Activated CD8-positive, alpha-beta memory T cell treated with anti-CD3 and anti-CD28 coated beads for 36 hours (primary cell): ENCODE results near the gene DEPDC5. TPM values are rescaled to one million over a fixed set of nuclear protein-coding genes. Genes with fewer than 3 reads are reported as not detected.

Source experiments
- CTCF ChIA-PET: fragments of 350-600 bp; sonication (Branson Sonifier 250); formaldehyde crosslinking; loops from one replicate; lab custom pipeline; 2021; ENCODE audit warnings: antibody characterized with exemption; lab: Charles Lee
- POLR2A ChIA-PET: fragments of 350-600 bp; sonication (Branson Sonifier 250); formaldehyde crosslinking; loops from one replicate; lab custom pipeline; 2021; ENCODE audit warnings: antibody characterized with exemption; lab: Charles Lee
- total RNA-seq, 2 experiments: library from RNA; stranded (reverse); gene quantifications; one replicate each; pipeline ENCODE4 v1.2.3, GENCODE V29; 2021

Gene DEPDC5
- total RNA-seq, 2 experiments from 2014 or later = 35.1 to 38.2 TPM

DNA sequence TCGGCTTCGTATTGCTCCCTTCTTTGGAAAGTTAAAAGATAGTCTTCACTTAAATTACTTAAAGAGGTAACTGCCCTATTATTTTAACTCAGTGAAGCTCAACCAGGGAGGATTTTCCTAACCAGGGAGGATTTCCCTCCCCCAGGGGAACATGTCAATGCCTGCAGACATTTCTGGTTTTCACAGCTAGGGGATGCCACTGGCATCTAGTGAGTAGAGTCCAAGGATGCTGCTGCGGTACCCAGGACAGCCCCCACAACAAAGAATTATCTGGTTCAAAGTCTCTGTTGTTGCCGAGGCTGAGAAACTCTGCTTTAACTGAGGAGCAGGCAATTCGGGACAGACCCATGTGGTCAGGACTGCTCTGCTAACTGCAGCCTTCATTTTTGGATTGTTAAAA is 82.2 kb downstream of the DEPDC5 start:
- ChIA-PET POLR2A (no interaction called here), CTCF (interaction anchor here (1.0 kb wide), 1 partner anchor 52 kb away, joined by 3 read pairs; no protein-coding TSS in a partner anchor)

DNA sequence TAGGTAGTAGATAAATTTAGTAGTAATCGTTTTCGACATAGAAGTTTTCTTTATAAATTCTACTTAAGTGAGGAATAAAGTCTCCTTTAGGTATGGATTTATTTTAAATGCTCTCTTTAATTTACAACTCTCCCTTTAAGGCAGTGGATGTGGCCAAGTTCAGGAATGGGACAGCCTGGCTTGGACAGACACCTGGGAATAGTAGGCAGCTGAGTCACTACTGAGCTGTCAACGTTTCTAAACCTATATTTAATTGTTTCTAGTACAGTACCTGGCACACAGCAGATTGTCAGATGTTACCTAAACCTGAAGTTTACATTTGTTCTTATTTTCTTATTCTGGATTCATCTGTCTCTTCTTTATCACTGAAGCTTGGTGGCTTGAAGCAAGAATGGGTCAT is 85.1 kb downstream of the DEPDC5 start:
- ChIA-PET POLR2A (no interaction called here), CTCF (no interaction called here)

DNA sequence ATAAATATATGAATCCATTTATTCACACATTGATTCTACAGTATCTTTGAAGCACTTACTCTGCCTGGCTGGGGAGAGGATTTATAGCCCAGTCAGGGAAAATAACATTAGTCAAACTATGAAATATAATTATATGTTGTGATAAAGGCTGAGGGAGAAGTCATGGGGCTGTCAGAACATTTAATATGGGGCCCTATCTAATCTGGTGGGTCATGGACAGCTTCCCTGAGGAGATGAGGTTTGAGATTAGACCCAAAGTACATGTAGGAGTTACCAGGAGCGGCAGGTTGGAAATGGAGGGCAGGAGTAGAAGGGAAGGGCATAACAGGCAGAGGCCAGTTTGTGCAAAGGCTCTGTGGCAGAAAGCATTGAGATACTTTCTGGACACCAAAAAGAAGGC is 86.2 kb downstream of the DEPDC5 start:
- POLR2A ChIA-PET = no interaction called here
- CTCF ChIA-PET = no interaction called here

DNA sequence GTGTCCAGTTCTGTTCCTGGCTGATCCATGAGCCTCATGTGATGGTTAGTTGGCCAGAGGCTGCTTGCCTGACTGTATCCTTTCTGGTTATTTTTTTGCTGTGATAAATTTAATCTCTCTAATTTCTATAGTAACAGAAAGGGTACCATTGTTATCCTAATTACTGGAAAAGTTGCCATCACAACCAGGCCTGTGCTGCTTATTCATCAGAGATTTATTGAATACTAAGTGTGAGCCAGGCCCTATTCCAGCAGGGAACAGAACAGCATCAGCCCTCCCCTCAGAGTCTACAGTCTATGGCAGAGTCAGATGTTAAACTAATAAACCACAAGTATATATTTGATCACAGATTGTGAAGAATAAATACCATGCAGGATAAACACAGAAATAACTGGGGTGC is 86.8 kb downstream of the DEPDC5 start:
- POLR2A ChIA-PET = no interaction called here
- CTCF ChIA-PET = no interaction called here

DNA sequence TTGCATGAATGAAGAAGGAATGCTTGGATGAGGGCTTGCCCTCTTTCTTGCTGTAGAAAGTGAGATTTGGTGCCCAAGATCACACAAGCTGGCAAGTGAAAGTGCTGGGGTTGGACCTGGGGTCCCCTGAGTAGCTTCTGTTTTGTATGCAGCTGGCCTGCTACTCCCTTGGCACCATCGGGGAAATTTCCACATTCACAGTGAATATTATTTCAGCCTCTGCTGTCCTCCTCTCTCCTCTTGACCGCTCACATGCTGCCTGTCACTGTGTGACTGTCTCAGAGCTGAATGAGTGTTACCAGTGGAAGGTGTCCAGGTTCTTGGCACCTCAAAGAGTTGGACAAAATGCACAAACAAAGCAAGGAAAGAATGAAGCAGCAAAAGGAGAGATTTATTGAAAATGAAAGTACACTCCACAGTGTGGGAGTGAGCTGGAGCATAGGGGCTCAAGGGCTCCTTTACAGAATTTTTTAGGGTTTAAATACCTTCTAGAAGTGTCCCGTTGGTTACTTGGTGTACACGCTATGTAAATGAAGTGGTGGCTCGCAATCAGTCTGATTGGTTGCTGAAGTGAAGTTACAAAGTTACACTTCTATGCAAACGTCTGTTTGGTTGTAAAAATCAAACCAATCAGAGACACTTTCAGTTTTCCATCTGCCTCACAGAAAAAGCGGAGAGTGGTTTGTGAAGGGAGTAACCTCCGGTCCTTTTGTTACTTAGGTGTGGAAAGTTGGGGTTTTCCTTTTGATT is 87.4 kb downstream of the DEPDC5 start:
- ChIA-PET POLR2A (interaction anchor here (0.6 kb wide), 1 partner anchor 76 kb away, joined by 6 read pairs; no protein-coding TSS in a partner anchor), CTCF (no interaction called here)

DNA sequence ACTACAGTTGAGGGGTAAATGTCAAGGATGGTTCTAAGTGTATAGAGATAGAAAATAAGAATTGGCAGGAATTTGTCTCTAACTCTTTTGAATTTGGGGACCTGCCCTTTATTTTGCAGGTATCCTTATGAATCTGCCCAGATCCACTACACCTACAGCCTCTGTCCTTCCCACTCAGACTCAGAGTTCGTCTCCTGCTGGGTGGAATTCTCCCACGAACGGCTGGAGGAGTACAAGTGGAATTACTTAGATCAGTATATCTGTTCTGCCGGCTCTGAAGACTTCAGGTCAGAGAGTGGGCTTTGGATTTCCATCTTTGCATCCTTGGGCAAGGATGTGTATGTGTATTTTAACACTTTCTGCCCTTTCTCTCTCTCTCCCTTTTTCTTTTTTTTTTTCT is 89.7 kb downstream of the DEPDC5 start:
- ChIA-PET POLR2A (no interaction called here), CTCF (no interaction called here)

DNA sequence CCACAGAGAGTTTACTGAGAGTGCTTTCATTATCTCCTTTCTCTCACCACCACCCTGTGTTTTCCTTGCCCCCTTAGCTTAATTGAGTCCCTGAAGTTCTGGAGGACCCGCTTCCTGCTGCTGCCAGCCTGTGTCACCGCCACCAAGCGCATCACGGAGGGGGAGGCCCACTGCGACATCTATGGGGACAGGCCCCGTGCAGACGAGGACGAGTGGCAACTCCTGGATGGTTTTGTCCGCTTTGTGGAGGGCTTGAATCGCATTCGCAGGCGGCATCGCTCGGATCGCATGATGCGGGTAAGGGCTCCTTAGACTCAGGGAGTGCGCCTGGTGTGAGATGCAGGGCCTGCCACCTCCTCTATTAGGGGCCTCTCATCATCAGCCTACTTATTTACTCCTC is 91.1 kb downstream of the DEPDC5 start:
- CTCF ChIA-PET = no interaction called here
- POLR2A ChIA-PET = no interaction called here

DNA sequence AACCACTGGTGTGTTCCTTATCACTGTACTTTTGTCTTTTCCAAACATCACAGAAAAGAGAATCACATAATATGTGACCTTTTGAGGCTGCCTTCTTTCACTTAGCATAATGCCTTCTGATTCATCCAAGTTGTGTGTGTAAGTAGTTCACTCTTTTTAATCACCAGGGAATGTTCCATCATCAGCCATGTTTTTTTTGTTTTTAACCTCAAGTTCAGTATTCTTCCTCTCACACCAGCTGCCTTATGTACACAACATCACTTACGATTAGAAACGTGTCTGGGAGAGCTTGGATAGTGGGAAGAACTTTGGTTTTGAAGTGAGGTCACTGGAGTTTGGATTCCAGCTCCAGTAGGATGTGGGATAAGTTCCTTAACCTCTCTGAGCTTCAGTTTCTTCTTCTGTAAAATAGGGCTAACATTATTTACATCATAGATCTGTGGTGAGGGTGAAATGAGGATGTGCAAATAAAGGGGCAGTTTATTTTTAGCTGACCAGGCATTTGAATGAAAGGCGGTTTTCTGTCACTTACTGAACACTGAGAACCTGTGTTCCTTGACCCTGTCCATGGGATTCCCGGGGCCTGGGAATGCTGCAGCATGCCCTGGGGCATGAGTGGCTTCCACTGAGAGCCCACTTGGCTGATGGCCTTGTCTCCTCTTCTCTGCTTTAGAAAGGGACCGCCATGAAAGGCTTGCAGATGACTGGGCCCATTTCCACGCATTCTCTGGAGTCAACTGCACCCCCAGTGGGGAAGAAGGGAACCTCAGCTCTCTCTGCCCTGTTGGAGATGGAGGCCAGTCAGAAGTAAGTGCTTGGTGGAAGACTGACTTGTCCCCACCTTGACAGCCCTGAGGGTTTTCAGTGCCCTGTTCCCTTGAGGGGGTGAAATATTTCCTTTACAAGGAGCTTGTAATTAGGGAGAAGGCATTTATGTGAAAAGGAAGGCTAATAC is 92.6 kb downstream of the DEPDC5 start:
- ChIA-PET POLR2A (no interaction called here), CTCF (no interaction called here)

DNA sequence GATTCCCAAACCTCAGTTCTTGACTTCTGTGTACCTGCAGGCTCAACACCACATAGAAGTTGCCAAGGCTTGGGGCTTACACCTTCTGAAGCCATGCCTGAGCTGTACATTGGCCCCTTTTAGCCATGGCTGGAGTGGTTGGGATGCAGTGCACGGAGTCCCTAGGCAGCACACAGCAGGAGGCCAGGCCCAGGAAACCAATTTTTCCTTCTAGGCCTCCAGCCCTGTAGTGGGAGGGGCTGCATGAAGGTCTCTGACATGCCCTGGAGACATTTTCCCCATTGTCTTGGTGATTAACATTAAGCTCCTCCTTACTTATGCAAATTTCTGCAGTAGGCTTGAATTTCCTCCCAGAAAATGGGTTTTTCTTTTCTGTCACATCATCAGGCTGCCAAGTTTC is 94.6 kb downstream of the DEPDC5 start:
- CTCF ChIA-PET = interaction anchor here (0.6 kb wide), 1 partner anchor 53 kb away, joined by 3 read pairs; no protein-coding TSS in a partner anchor
- POLR2A ChIA-PET = no interaction called here

DNA sequence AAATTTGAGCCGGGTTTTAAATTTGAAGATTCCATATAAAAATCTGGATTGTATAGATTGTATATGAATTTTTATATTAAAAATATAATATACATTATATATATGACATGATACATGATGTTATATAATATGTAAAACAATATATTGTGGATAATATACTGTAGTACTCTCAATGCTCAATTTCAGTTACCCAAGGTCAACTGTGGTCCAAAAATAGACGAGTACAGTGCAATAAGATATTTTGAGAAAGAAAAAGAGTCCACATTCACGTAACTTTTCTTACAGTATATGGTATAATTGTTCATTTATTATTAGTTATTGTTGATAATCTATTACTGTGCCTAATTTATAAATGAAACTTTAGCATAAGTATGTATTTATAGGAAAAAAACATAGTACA is 96.3 kb downstream of the DEPDC5 start:
- CTCF ChIA-PET = no interaction called here
- POLR2A ChIA-PET = no interaction called here

DNA sequence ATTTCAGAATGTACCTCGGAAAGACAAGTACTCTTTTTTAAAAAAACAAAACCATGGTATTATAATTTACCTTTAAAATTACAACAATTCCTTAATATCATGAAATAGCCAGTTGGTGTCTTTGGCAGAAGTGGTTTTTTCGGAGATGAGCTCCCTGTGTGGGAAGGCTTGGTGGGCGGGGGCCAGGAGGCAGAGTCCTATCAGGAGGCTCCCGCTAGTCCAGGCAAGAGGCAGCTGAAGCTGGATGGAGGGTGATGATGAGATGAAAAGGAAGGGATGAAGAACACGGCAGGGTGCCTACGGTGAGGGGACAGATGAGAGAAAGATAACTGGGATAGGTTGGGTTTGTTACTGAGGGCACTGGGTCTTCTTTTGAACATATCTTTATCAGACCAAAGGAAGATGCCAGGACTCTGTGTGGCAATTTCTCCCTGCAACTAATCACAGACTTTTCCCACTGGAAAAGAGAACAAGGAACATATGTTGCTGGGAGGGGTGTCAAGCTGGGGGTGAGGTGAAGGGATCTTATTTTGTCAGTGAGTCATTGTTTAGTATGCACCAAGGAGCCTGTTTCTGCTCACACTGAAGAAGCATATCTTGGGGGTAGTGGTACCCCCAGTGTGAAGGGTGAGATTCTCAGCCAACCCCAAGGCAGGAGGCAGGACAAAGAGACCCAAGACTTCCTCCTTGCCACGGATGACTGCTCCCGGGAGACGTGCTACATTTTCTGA is 99.0 kb downstream of the DEPDC5 start:
- CTCF ChIA-PET = interaction anchor here (0.6 kb wide), 2 partner anchors 60 to 91 kb away, joined by 4 to 5 read pairs; no protein-coding TSS in a partner anchor

DNA sequence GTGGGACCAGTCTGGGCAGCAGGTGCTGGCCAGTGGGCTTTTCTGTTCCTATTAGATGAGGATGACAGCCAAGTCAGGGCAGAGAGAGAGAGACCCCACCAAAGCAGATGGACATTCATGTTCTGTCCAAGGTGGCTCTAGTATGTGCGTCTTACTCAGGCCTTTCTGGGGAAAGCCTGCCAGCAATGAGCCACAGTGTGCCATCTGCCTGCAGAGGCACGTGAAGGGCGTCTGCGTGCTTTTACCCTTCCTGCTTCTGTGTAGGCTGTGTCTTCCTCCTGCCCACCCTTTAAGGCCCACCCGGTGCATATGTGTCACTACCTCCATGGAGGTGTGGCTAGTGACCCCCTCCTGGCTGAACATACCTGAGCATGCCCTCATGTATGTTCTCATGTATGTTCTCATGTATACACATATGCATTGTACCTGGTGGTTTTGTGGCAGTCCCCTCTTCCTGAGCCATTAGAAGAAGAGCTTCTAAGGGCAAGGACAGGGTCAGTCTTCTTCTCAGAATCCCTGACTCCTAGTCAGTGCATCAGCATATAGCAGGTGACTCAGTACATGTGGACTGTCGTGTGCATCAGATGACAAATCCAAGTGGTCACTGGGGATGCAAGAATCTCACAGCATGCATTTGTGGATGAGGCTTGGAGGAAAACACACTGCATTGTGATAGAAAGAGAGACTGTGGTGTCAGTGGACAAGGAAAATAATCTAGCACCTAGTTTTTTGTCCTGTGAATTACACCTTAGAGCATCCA is 100.1 kb downstream of the DEPDC5 start:
- ChIA-PET CTCF (interaction anchor here (0.7 kb wide), 1 partner anchor 125 kb away, joined by 3 read pairs; no protein-coding TSS in a partner anchor), POLR2A (interaction anchor here (0.7 kb wide), 1 partner anchor 97 kb away, joined by 6 read pairs; no protein-coding TSS in a partner anchor)

More for the DNA sequence above, 99.0 kb downstream of the DEPDC5 start:
- POLR2A ChIA-PET = no interaction called here

DNA sequence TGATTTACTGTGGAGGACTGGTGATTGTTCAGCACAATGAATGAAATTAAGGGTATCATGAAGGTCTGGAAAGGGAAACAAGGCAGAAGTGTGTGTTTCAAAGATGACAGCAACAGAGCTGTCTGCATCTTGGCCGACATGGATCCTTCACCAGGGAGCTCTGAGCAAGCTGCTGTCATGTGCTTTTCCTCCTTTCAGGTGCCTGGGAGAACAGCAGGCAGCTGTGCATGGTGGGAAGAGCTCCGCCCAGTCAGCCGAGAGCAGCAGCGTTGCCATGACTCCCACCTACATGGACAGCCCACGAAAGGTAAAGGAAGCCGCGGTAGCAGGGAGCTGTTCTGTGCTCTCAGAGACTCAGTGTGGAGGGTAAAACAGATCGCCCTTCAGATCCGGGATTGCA is 103.4 kb downstream of the DEPDC5 start:
- ChIA-PET CTCF (no interaction called here), POLR2A (no interaction called here)

DNA sequence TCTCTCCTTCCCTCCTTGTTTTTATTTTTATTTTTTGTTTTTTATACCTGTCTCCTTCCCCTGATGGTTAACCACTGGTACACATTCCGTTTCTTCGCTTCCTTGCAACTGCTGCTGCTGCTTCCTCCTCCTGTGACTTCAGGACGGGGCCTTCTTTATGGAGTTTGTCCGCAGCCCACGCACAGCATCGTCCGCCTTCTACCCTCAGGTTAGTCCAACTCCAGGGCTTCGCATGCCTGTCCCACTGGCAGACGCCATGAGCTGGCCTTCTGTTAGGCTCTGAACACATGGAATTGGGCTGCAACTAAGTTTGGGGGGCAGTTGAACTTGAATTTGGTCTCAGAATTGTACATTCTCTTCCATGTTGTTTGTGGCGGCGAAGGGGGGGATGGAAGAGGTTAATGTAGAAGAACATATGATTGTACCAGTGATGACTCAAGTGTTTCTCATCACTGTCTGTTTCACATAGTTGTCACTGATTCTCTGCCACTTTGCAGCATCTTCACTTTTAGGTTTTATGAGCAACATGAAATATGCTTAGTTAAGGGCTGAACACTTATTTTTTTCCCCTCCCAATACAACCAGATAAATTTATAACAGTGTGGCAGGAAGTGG is 107.5 kb downstream of the DEPDC5 start:
- ChIA-PET POLR2A (no interaction called here), CTCF (no interaction called here)

DNA sequence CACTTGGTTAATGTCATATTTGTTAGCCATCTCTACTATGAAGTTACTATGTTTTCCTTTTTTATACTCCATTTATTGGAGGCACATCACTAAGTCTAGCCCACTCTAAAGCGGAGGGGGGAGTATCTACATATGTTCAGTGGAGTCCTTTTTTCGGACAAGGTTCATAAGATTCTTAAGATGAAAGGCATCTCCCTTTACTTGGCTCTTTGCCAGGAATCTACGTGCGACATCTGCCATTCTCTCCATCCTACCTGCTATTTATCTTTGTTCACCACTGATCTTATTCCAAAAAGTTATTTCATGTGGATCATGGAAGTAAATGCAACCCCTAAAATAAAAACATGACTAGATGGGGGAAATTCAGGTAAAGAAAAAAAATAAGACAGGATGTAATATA is 113.1 kb downstream of the DEPDC5 start:
- ChIA-PET CTCF (no interaction called here), POLR2A (no interaction called here)

DNA sequence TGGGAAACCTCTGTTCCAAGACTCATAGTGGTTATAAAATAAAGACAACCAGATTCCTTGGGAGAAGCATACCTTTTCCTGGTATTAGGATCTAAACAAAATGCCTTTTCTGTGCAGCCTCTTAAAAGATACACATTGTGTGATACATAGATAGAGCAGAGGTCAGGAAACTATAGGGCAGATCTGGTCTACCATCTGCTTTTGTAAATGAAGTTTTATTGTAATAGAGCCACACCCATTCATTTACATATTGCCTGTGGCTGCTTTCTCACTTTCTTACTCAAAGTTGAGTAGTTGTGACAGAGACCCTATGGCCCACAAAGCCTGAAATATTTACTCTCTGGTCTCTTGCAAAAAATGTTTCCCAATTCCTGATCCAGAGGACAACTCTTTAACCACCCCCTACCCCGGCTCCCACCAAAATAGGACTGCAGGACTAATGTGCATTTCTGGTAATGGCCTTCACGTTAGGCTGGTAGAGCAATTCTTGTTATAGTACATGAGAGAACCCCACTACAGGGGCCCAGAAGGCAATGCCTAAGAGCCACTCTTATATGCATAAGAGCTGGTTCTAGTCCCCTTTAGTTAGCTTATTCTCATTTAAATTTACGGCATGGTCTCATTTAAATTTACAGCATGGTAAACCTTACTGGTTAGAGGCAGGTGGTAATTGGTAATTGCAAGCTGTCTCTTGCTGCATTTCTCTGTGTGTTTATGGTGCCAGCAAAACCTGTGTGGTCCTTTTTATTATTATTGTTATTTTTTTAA is 113.8 kb downstream of the DEPDC5 start:
- ChIA-PET CTCF (no interaction called here), POLR2A (no interaction called here)

DNA sequence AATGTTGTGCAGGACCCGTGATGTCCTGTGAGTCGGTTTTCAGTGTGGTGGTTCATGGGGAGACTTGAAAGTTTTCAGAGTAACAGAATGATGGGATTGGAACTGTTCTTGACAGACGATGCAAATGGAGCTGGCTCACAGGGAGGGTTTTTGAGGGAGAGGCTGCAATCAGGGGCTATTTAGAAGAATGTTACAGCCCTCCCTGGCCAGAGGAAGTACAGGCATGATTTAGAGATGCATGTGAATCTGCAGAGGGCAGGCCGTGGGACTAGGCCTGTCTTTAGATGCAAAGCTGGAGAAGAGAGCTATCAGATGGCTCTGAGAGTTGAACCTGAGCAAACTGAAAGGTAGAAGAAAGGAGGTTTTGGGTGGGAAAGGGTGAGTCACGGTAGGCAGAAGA is 115.9 kb downstream of the DEPDC5 start:
- ChIA-PET POLR2A (no interaction called here), CTCF (no interaction called here)

DNA sequence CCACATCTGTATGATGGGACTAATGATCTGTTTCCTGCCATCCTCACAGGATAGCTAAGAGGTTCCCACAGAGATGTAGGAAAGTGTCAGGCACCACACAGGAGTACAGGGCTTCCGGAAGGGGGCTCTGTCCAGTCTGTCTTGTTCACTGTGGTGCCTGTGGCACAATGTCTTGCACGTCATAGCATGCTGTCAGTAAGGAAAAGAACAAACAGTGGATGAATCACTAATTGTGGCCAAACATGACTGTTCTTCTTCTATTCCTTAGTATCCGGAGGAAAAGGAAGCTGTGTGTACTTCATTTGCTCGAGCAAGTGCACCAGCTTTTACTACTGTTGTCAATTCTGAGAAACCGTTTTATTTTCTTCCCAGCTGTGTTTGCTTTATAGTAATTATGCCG is 117.1 kb downstream of the DEPDC5 start:
- CTCF ChIA-PET = no interaction called here
- POLR2A ChIA-PET = no interaction called here
